Kidney epithelial cell (primary cell): ENCODE data around the gene RASGRF1. TPM values are rescaled to one million over a fixed set of nuclear protein-coding genes. Genes with fewer than 3 reads are reported as not detected.

Experiments used
- DNase-seq: peaks from one replicate; pipeline ENCODE4 v3.0.0-alpha.2; 2010; ENCODE audit warnings: low read depth
- H3K27me3 ChIP-seq: 2 replicates; pipeline ENCODE4 v1.6.0; 2011; ENCODE audit warnings: low read length; ENCODE audit not compliant: control insufficient read depth, insufficient read depth
- H3K36me3 ChIP-seq: 2 replicates; pipeline ENCODE4 v1.5.1; 2011; ENCODE audit warnings: low read length; ENCODE audit not compliant: control insufficient read depth, insufficient read depth
- H3K4me3 ChIP-seq: 2 replicates; pipeline ENCODE4 v1.5.1; 2011; ENCODE audit warnings: low read depth, mild to moderate bottlenecking, control low read depth, low read length
- CTCF ChIP-seq: IDR thresholded peaks from 2 replicates; pipeline ENCODE4 v1.5.1; 2011; ENCODE audit warnings: mild to moderate bottlenecking, moderate library complexity, low read length, control low read depth, inconsistent platforms; ENCODE audit not compliant: insufficient read depth, poor library complexity, severe bottlenecking
- total RNA-seq: library from RNA; depleted of rRNA; stranded (reverse); fragments of >200 nt; gene quantifications from 2 replicates; pipeline ENCODE4 v1.2.3, GENCODE V29; 2015

RASGRF1 gene
- total RNA-seq, 1 donor from 2014 or later, result 1.4 TPM

GRCh38 chr15:78916088-78916487 lies 174.5 kb downstream of the RASGRF1 start:
- peaks cover 2% of the 10 kb centered on the region for H3K36me3 ChIP-seq
- TF ChIP-seq CTCF, result no peak

GRCh38 chr15:78915341-78916087 lies 175.1 kb downstream of the RASGRF1 start:
- Histone ChIP-seq H3K36me3 (peaks cover 2% of the 10 kb centered on the region), H3K27me3 (no peaks in the 10 kb centered on the region), H3K4me3 (no peak overlapping the region)
- TF ChIP-seq CTCF, result no peak
- DNase-seq, result no peak

More at GRCh38 chr15:78916088-78916487, 174.5 kb downstream of the RASGRF1 start:
- DNase-seq, result no peak
- Histone ChIP-seq H3K4me3 (no peak overlapping the region), H3K27me3 (no peaks in the 10 kb centered on the region)

- DNase-seq, result no peak
- H3K27me3 ChIP-seq, result no peaks in the 10 kb centered on the region
- no peak overlapping the region for H3K4me3 ChIP-seq
- H3K36me3 ChIP-seq, result peaks cover 4% of the 10 kb centered on the region
- TF ChIP-seq CTCF, result peak; percentile 53
Measured at GRCh38 chr15:78914027-78914764, 176.4 kb downstream of the RASGRF1 start.

- peaks cover 5% of the 10 kb centered on the region for H3K36me3 ChIP-seq
- TF ChIP-seq CTCF, result no peak
Measured at GRCh38 chr15:78913012-78913411, 177.6 kb downstream of the RASGRF1 start.

GRCh38 chr15:78912316-78912715 lies 178.3 kb downstream of the RASGRF1 start:
- TF ChIP-seq CTCF, result no peak
- Histone ChIP-seq H3K36me3 (peaks cover 5% of the 10 kb centered on the region), H3K4me3 (no peak overlapping the region), H3K27me3 (no peaks in the 10 kb centered on the region)
- no peak for DNase-seq

More at GRCh38 chr15:78913012-78913411, 177.6 kb downstream of the RASGRF1 start:
- Histone ChIP-seq H3K4me3 (no peak overlapping the region), H3K27me3 (no peaks in the 10 kb centered on the region)
- no peak for DNase-seq
